ENCODE results near the gene LILRB5. TPM values are rescaled to one million over a fixed set of nuclear protein-coding genes. Genes with fewer than 3 reads are reported as not detected.

LILRB5 gene
- total RNA-seq, 1 experiment from 2014 or later, result 0.05 TPM

GRCh38 chr19:54266133-54266532 lies 9.1 kb upstream of the LILRB5 start:
- peak; percentile 47 for DNase-seq (ENCODE audit: low read depth, low spot score)
- Histone ChIP-seq H3K4me1 (ENCODE audit: control insufficient read depth, insufficient read depth, low read length) (no peaks in the 10 kb centered on the region), H3K36me3 (ENCODE audit: control insufficient read depth, insufficient read depth, low read length) (no peaks in the 10 kb centered on the region), H3K27ac (ENCODE audit: low read length) (no peak overlapping the region), H3K9me3 (ENCODE audit: control insufficient read depth, insufficient read depth, low read depth, low read length) (no peaks in the 10 kb centered on the region), H3K27me3 (ENCODE audit: control insufficient read depth, insufficient read depth, low read length) (peaks cover 33% of the 10 kb centered on the region), H3K4me3 (ENCODE audit: low read depth in 2 of 2, low read length in 2 of 2) (no peak overlapping the region)
- ChIA-PET POLR2A (no interaction called here), CTCF (interaction anchor here (0.8 to 1.5 kb wide), 5 partner anchors 9 to 74 kb away, joined by 3 to 5 read pairs (median 3); partner anchors contain the start of gene LILRB5)
- in situ Hi-C loops (cut with HindIII; ENCODE audit: low pct_unique_long_range_greater_than_20kb, low sequenced_read_pairs) (no loop called here), intact Hi-C loops (cut with micrococcal nuclease; ENCODE audit: unreplicated experiment) (no loop called here)
- peak; percentile 91 for ATAC-seq
- no TSS peak for BruUV-seq (replicated peaks)
- TF ChIP-seq CTCF (IDR thresholded peaks at IDR 0.05) (peak; percentile 90), POLR2AphosphoS5 (IDR thresholded peaks at IDR 0.05; ENCODE audit: low read depth, low read length) (no peak), TCF7L2 (IDR thresholded peaks at IDR 0.05; ENCODE audit: low read depth, low read length) (no peak), REST (IDR thresholded peaks at IDR 0.05; ENCODE audit: insufficient read depth in 1 of 2, low read depth in 2 of 2, low read length in 1 of 2) (no peak)

GRCh38 chr19:54262470-54262869 lies 5.4 kb upstream of the LILRB5 start:
- Histone ChIP-seq H3K4me1 (ENCODE audit: control insufficient read depth, insufficient read depth, low read length) (no peaks in the 10 kb centered on the region), H3K9me3 (ENCODE audit: control insufficient read depth, insufficient read depth, low read depth, low read length) (no peaks in the 10 kb centered on the region), H3K27me3 (ENCODE audit: control insufficient read depth, insufficient read depth, low read length) (peaks cover 7% of the 10 kb centered on the region), H3K27ac (ENCODE audit: low read length) (no peak overlapping the region), H3K36me3 (ENCODE audit: control insufficient read depth, insufficient read depth, low read length) (no peaks in the 10 kb centered on the region), H3K4me3 (ENCODE audit: low read depth in 2 of 2, low read length in 2 of 2) (no peak overlapping the region)
- CTCF ChIA-PET, result interaction anchor here (0.8 kb wide), 1 partner anchor 56 kb away, joined by 3 read pairs; no protein-coding TSS in a partner anchor
- DNase-seq (ENCODE audit: low read depth, low spot score), result no peak
- POLR2A ChIA-PET, result no interaction called here
- BruUV-seq (replicated peaks), result no TSS peak
- TF ChIP-seq POLR2AphosphoS5 (IDR thresholded peaks at IDR 0.05; ENCODE audit: low read depth, low read length) (no peak), CTCF (IDR thresholded peaks at IDR 0.05) (no peak), SIN3A (IDR thresholded peaks at IDR 0.05; ENCODE audit: borderline replicate concordance, insufficient read depth, low read depth, low read length) (no peak), TCF7L2 (IDR thresholded peaks at IDR 0.05; ENCODE audit: low read depth, low read length) (no peak), REST (IDR thresholded peaks at IDR 0.05; ENCODE audit: insufficient read depth in 1 of 2, low read depth in 2 of 2, low read length in 1 of 2) (no peak)
- intact Hi-C loops (cut with micrococcal nuclease; ENCODE audit: unreplicated experiment) (no loop called here), in situ Hi-C loops (cut with HindIII; ENCODE audit: low pct_unique_long_range_greater_than_20kb, low sequenced_read_pairs) (no loop called here)
- ATAC-seq, result no peak
